Esophagus (tissue), 2 donors: Measurements from ENCODE around the gene LRPAP1. TPM values are rescaled to one million over a fixed set of nuclear protein-coding genes. Genes with fewer than 3 reads are reported as not detected.
"Not testable (repeated sequence)": the region's sequence is repeated elsewhere in the genome, so short reads cannot be mapped to it uniquely, and the experiment has no call there.

Experiments used
- H3K27ac ChIP-seq, 2 donors: one replicate each; pipeline ENCODE4 v1.5.1; 2013; ENCODE audit warnings: low read depth in 2 of 2, mild to moderate bottlenecking in 2 of 2, inconsistent platforms in 1 of 2, low read length in 1 of 2, moderate library complexity in 1 of 2
- H3K27me3 ChIP-seq, 2 donors: one replicate each; pipeline ENCODE4 v1.6.1; 2013; ENCODE audit warnings: low read length in 2 of 2, control low read depth in 1 of 2, mild to moderate bottlenecking in 1 of 2; ENCODE audit not compliant: insufficient read depth in 2 of 2, control insufficient read depth in 1 of 2
- H3K36me3 ChIP-seq, 2 donors: one replicate each; pipeline ENCODE4 v1.6.1; 2013; ENCODE audit warnings: low read length in 1 of 2; ENCODE audit not compliant: control insufficient read depth in 2 of 2, insufficient read depth in 2 of 2
- H3K4me1 ChIP-seq, 2 donors: one replicate each; pipeline ENCODE4 v1.6.1; 2013; ENCODE audit warnings: low read length in 1 of 2; ENCODE audit not compliant: control insufficient read depth in 2 of 2, insufficient read depth in 2 of 2
- H3K4me3 ChIP-seq, 2 donors: one replicate each; pipeline ENCODE4 v1.5.1; 2013; ENCODE audit warnings: low read length in 2 of 2, mild to moderate bottlenecking in 2 of 2, low read depth in 1 of 2, moderate library complexity in 1 of 2
- H3K9me3 ChIP-seq, 2 donors: one replicate each; pipeline ENCODE4 v1.6.1; 2013; ENCODE audit warnings: mild to moderate bottlenecking in 2 of 2, low read depth in 1 of 2, low read length in 1 of 2, moderate library complexity in 1 of 2; ENCODE audit not compliant: control insufficient read depth in 2 of 2, insufficient read depth in 1 of 2
- WGBS, 2 donors: extraction: QIAGEN DNeasy Blood & Tissue Kit; methylation state at CpG; one replicate each; pipeline ENCODE4 v1.1.7; 2013; 5-methylcytosine and 5-hydroxymethylcytosine counted together
- polyA plus RNA-seq, 2 donors: library from polyadenylated mRNA; stranded (reverse); fragments of 200-250 nt; gene quantifications; one replicate each; pipeline ENCODE4 v1.2.3, GENCODE V29; 2013
- donor health status: healthy with polysubstance abuse.
- donor health status: Bipolar disorder and iron deficiency.

LRPAP1 gene
- polyA plus RNA-seq, 2 donors = 18.0 to 87.0 TPM

- not testable (repeated sequence) for H3K4me3 ChIP-seq, H3K27ac ChIP-seq, H3K4me1 ChIP-seq, H3K36me3 ChIP-seq, H3K9me3 ChIP-seq, H3K27me3 ChIP-seq
- WGBS, 2 donors = 57 to 60% methylated on average over 9 of the region's 9 CpGs
Measured at GRCh38 chr4:3574865-3575264, 42.6 kb upstream of the LRPAP1 start.

GRCh38 chr4:3574346-3574745 lies 42.1 kb upstream of the LRPAP1 start:
- WGBS, 2 donors = 86 to 92% methylated on average over 20 of the region's 20 CpGs

GRCh38 chr4:3573131-3573530 lies 40.9 kb upstream of the LRPAP1 start:
- no peak overlapping the region for H3K27ac ChIP-seq
- H3K27me3 ChIP-seq = no peaks in the 10 kb centered on the region
- H3K4me3 ChIP-seq = no peak overlapping the region
- H3K4me1 ChIP-seq = no peaks in the 10 kb centered on the region
- no peaks in the 10 kb centered on the region for H3K36me3 ChIP-seq
- WGBS, 2 donors = 87 to 90% methylated on average over 11 to 12 of the region's 12 CpGs
- no peaks in the 10 kb centered on the region for H3K9me3 ChIP-seq

More at GRCh38 chr4:3574346-3574745, 42.1 kb upstream of the LRPAP1 start:
- H3K27me3 ChIP-seq, H3K4me3 ChIP-seq, H3K27ac ChIP-seq, H3K36me3 ChIP-seq, H3K9me3 ChIP-seq, H3K4me1 ChIP-seq: not testable (repeated sequence)

GRCh38 chr4:3572363-3572762 lies 40.1 kb upstream of the LRPAP1 start:
- Histone ChIP-seq H3K27ac (no peak overlapping the region), H3K27me3 (no peaks in the 10 kb centered on the region), H3K4me1 (no peaks in the 10 kb centered on the region), H3K9me3 (no peaks in the 10 kb centered on the region), H3K4me3 (no peak overlapping the region), H3K36me3 (no peaks in the 10 kb centered on the region)
- WGBS, 2 donors = 64 to 70% methylated on average over 13 of the region's 13 CpGs

GRCh38 chr4:3571921-3572320 lies 39.7 kb upstream of the LRPAP1 start:
- 80 to 85% methylated on average over 11 of the region's 11 CpGs for WGBS, 2 donors
- Histone ChIP-seq H3K4me3 (no peak overlapping the region), H3K9me3 (no peaks in the 10 kb centered on the region), H3K36me3 (no peaks in the 10 kb centered on the region), H3K27ac (no peak overlapping the region), H3K4me1 (no peaks in the 10 kb centered on the region), H3K27me3 (no peaks in the 10 kb centered on the region)

- H3K36me3 ChIP-seq, H3K4me1 ChIP-seq, H3K4me3 ChIP-seq, H3K27me3 ChIP-seq, H3K9me3 ChIP-seq, H3K27ac ChIP-seq: not testable (repeated sequence)
- WGBS, 2 donors = 61 to 68% methylated on average over 15 of the region's 15 CpGs
Measured at GRCh38 chr4:3570923-3571322, 38.7 kb upstream of the LRPAP1 start.

- H3K4me1 ChIP-seq, H3K36me3 ChIP-seq, H3K4me3 ChIP-seq, H3K27me3 ChIP-seq, H3K27ac ChIP-seq, H3K9me3 ChIP-seq: not testable (repeated sequence)
- WGBS, 2 donors = 81 to 84% methylated on average over 12 to 14 of the region's 15 CpGs
Measured at GRCh38 chr4:3569611-3570010, 37.4 kb upstream of the LRPAP1 start.

GRCh38 chr4:3566701-3567100 lies 34.5 kb upstream of the LRPAP1 start:
- H3K4me1 ChIP-seq, H3K27me3 ChIP-seq, H3K4me3 ChIP-seq, H3K36me3 ChIP-seq, H3K27ac ChIP-seq, H3K9me3 ChIP-seq: not testable (repeated sequence)
- 52 to 58% methylated on average over 9 to 12 of the region's 14 CpGs for WGBS, 2 donors

- not testable (repeated sequence) for H3K9me3 ChIP-seq, H3K4me3 ChIP-seq, H3K27me3 ChIP-seq, H3K36me3 ChIP-seq, H3K4me1 ChIP-seq, H3K27ac ChIP-seq
- WGBS, 2 donors = 31 to 34% methylated on average over 8 to 9 of the region's 12 CpGs
Measured at GRCh38 chr4:3566301-3566700, 34.1 kb upstream of the LRPAP1 start.

- H3K27me3 ChIP-seq, H3K36me3 ChIP-seq, H3K9me3 ChIP-seq, H3K27ac ChIP-seq, H3K4me3 ChIP-seq, H3K4me1 ChIP-seq: not testable (repeated sequence)
- WGBS, 2 donors = 94 to 95% methylated on average over 31 of the region's 31 CpGs
Measured at GRCh38 chr4:3564948-3565347, 32.7 kb upstream of the LRPAP1 start.
